GM23248 (cell line): ENCODE data around the gene MYO10. TPM values are rescaled to one million over a fixed set of nuclear protein-coding genes. Genes with fewer than 3 reads are reported as not detected.

Experiments
- DNase-seq: peaks from one replicate; pipeline ENCODE4 v3.0.0-alpha.2; 2015
- H2AFZ ChIP-seq: fragments of 200-600 bp; sonication (generic); 2 replicates; pipeline ENCODE4 v1.6.1; 2016; ENCODE audit warnings: antibody characterized with exemption
- H3F3A ChIP-seq: fragments of 200-600 bp; sonication (generic); 2 replicates; pipeline ENCODE4 v1.6.1; 2016; ENCODE audit warnings: mild to moderate bottlenecking, antibody characterized with exemption, mixed run types; ENCODE audit not compliant: insufficient read depth
- H3K27ac ChIP-seq: fragments of 200-600 bp; sonication (generic); 2 replicates; pipeline ENCODE4 v1.5.1; 2016; ENCODE audit warnings: mild to moderate bottlenecking
- H3K27me3 ChIP-seq: fragments of 200-600 bp; sonication (generic); replicated peaks from 2 replicates; pipeline ENCODE4 v1.6.1; 2016; ENCODE audit warnings: mild to moderate bottlenecking; ENCODE audit not compliant: insufficient read depth
- H3K36me3 ChIP-seq: fragments of 200-600 bp; sonication (generic); 2 replicates; pipeline ENCODE4 v1.6.1; 2016; ENCODE audit warnings: low read depth, mild to moderate bottlenecking
- H3K4me1 ChIP-seq: fragments of 200-600 bp; sonication (generic); 2 replicates; pipeline ENCODE4 v1.6.1; 2016; ENCODE audit warnings: mild to moderate bottlenecking; ENCODE audit not compliant: insufficient read depth
- H3K4me2 ChIP-seq: fragments of 200-600 bp; sonication (generic); one replicate; pipeline ENCODE4 v1.6.1; 2016; ENCODE audit warnings: mild to moderate bottlenecking; ENCODE audit not compliant: unreplicated experiment
- H3K4me3 ChIP-seq: fragments of 200-600 bp; sonication (generic); 2 replicates; pipeline ENCODE4 v1.5.1; 2016; ENCODE audit warnings: mild to moderate bottlenecking
- H3K79me2 ChIP-seq: fragments of 200-600 bp; sonication (generic); 2 replicates; pipeline ENCODE4 v1.6.1; 2016; ENCODE audit warnings: mild to moderate bottlenecking; ENCODE audit not compliant: insufficient read depth
- H3K9ac ChIP-seq: fragments of 200-600 bp; sonication (generic); 2 replicates; pipeline ENCODE4 v1.6.1; 2016; ENCODE audit warnings: mild to moderate bottlenecking
- H3K9me2 ChIP-seq: fragments of 200-600 bp; sonication (generic); 2 replicates; pipeline ENCODE4 v1.6.1; 2016; ENCODE audit warnings: mixed run types, mild to moderate bottlenecking, moderate library complexity; ENCODE audit not compliant: insufficient read depth
- H3K9me3 ChIP-seq: fragments of 200-600 bp; sonication (generic); one replicate; pipeline ENCODE4 v1.6.1; 2017; ENCODE audit warnings: low read depth
- H4K20me1 ChIP-seq: fragments of 200-600 bp; sonication (generic); 2 replicates; pipeline ENCODE4 v1.6.0; 2016; ENCODE audit not compliant: insufficient read depth
- EZH2 ChIP-seq: fragments of 200-600 bp; sonication (generic); IDR thresholded peaks from 2 replicates; pipeline ENCODE4 v1.6.1; 2018; ENCODE audit warnings: antibody characterized with exemption, mild to moderate bottlenecking; ENCODE audit not compliant: insufficient read depth, poor library complexity, severe bottlenecking
- EZH2phosphoT487 ChIP-seq: fragments of 200-600 bp; sonication (generic); IDR thresholded peaks from 2 replicates; pipeline ENCODE4 v1.6.1; 2018; ENCODE audit warnings: antibody characterized with exemption, moderate library complexity, mild to moderate bottlenecking, low read depth; ENCODE audit not compliant: insufficient read depth
- WGBS, 2 experiments: methylation state at CpG; one replicate each; pipeline ENCODE4 v1.1.6; 2015 to 2017; ENCODE audit warnings: low lambda C conversion rate in 2 of 2, low coverage in 1 of 2; ENCODE audit errors: missing lambda C conversion rate in 2 of 2; 5-methylcytosine and 5-hydroxymethylcytosine counted together
- in situ Hi-C: fragments of 300-500 bp; cut with MboI; formaldehyde crosslinking; loops from 2 replicates; pipeline ENCODE4 v1.15.0; 2020
- polyA plus RNA-seq: library from polyadenylated mRNA; unstranded; fragments of >200 nt; fragmentation: Nextera tagmentation; extraction: Ambion mirVana; gene quantifications from 2 replicates; pipeline ENCODE4 v1.2.1, GENCODE V29; 2016
- total RNA-seq: library from RNA; depleted of rRNA; stranded (reverse); fragments of >200 nt; shearing (Covaris generic); gene quantifications from 2 replicates; pipeline ENCODE4 v1.2.3, GENCODE V29; 2014

The MYO10 gene
- total and polyA plus RNA-seq, 2 experiments from 2014 or later = 43.2 to 47.0 TPM

DNA sequence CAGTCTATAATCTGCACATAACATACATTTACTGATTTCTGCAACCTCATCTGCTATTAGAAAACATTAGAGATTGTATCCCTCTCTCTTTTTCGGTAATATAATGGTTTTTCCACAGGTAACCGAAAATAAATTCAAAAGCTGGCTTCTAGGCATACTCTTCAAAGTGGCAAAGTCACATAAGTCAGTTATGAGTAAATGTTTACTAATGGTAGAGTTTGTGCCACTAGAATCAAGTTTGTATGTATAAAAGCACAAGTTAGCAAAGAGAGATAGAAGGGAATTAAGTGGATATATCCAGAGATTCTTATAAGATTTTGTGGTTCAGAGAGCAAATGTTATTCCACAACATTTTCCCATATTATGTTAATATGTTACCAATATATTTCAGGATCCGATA, 86.9 kb downstream of the MYO10 start:
- DNase-seq = no peak
- Histone ChIP-seq H3K9me3 (no peaks in the 10 kb centered on the region), H3F3A (peaks cover 51% of the 10 kb centered on the region), H3K9ac (no peak overlapping the region), H3K27me3 (no peaks in the 10 kb centered on the region), H3K36me3 (no peaks in the 10 kb centered on the region), H2AFZ (no peak overlapping the region), H3K79me2 (peaks cover 99% of the 10 kb centered on the region), H3K27ac (no peak overlapping the region), H3K9me2 (no peaks in the 10 kb centered on the region), H3K4me1 (peaks cover 2% of the 10 kb centered on the region; the same call in 1 of the 2 replicates), H3K4me2 (no peak overlapping the region), H3K4me3 (no peak overlapping the region), H4K20me1 (peaks cover 3% of the 10 kb centered on the region; the same call in 1 of the 2 replicates)
- in situ Hi-C loops = no loop called here
- WGBS, 2 experiments = 96 to 97% methylated on average over 3 of the region's 3 CpGs
- TF ChIP-seq EZH2 (no peak), EZH2phosphoT487 (no peak)

DNA sequence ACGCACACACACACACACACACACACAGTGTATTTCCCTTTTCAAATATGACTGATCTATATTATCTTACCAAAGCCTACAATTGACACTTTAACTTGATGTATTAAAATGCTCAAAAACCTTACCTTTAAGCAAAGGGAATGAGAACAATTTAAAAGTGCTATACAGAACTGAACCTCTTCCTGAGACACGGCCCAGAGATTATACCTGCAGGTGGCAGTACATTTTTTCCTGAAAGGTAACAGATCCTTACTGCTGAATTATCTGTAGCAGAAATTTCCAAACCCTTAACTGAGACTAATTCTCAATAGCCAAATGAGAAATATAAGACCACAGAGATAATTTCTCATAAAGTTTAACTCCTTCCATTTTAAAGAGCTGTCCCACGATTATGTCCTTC, 91.1 kb downstream of the MYO10 start:
- no peak overlapping the region for H3K4me2 ChIP-seq
- peaks cover 100% of the 10 kb centered on the region for H3K79me2 ChIP-seq
- peaks cover 52% of the 10 kb centered on the region for H3F3A ChIP-seq
- H3K27me3 ChIP-seq = no peaks in the 10 kb centered on the region
- no peaks in the 10 kb centered on the region for H3K9me2 ChIP-seq
- H2AFZ ChIP-seq = no peak overlapping the region
- H3K27ac ChIP-seq = no peak overlapping the region
- no peaks in the 10 kb centered on the region for H3K36me3 ChIP-seq
- H3K9me3 ChIP-seq = no peaks in the 10 kb centered on the region
- TF ChIP-seq EZH2 (no peak), EZH2phosphoT487 (no peak)
- H3K9ac ChIP-seq = no peak overlapping the region
- no peak overlapping the region for H3K4me3 ChIP-seq
- peaks cover 8% of the 10 kb centered on the region; the same call in 1 of the 2 replicates for H3K4me1 ChIP-seq
- WGBS, 2 experiments = 95 to 98% methylated on average over 3 of the region's 3 CpGs
- DNase-seq = no peak
- in situ Hi-C loops = no loop called here
- no peaks in the 10 kb centered on the region; the same call in 1 of the 2 replicates for H4K20me1 ChIP-seq

GRCh38 chr5:16842896-16843295, 93.2 kb downstream of the MYO10 start:
- Histone ChIP-seq H4K20me1 (no peaks in the 10 kb centered on the region), H3F3A (peaks cover 40% of the 10 kb centered on the region), H3K36me3 (no peaks in the 10 kb centered on the region), H3K4me1 (peaks cover 8% of the 10 kb centered on the region; the same call in 1 of the 2 replicates), H3K9me2 (no peaks in the 10 kb centered on the region), H2AFZ (no peak overlapping the region), H3K27me3 (no peaks in the 10 kb centered on the region), H3K27ac (no peak overlapping the region), H3K9me3 (no peaks in the 10 kb centered on the region), H3K79me2 (peaks cover 100% of the 10 kb centered on the region), H3K4me3 (no peak overlapping the region), H3K9ac (no peak overlapping the region), H3K4me2 (no peak overlapping the region)
- WGBS, 2 experiments = 68 to 73% methylated on average over 8 of the region's 8 CpGs
- no peak for DNase-seq
- no peak for TF ChIP-seq EZH2phosphoT487
- TF ChIP-seq EZH2 = no peak
- in situ Hi-C loops = no loop called here

GRCh38 chr5:16841416-16841815, 94.7 kb downstream of the MYO10 start:
- DNase-seq = peak; percentile 30
- Histone ChIP-seq H3K27me3 (no peaks in the 10 kb centered on the region), H3K27ac (peak overlapping the region; percentile 11; the same call in 1 of the 2 replicates), H4K20me1 (no peaks in the 10 kb centered on the region; the same call in 1 of the 2 replicates), H3K4me2 (no peak overlapping the region), H3K9me3 (no peaks in the 10 kb centered on the region), H3K4me1 (peaks cover 8% of the 10 kb centered on the region; the same call in 1 of the 2 replicates), H3K36me3 (no peaks in the 10 kb centered on the region), H3F3A (peaks cover 37% of the 10 kb centered on the region), H2AFZ (peak overlapping the region; percentile 43), H3K4me3 (no peak overlapping the region), H3K9ac (0 out of 2 replicates have a peak overlapping the region, but pooled peaks have one; percentile 6), H3K79me2 (peaks cover 100% of the 10 kb centered on the region), H3K9me2 (no peaks in the 10 kb centered on the region)
- TF ChIP-seq EZH2phosphoT487 = no peak
- no peak for TF ChIP-seq EZH2
- in situ Hi-C loops = no loop called here
- WGBS, 2 experiments = 21 to 27% methylated on average over 7 of the region's 7 CpGs

DNA sequence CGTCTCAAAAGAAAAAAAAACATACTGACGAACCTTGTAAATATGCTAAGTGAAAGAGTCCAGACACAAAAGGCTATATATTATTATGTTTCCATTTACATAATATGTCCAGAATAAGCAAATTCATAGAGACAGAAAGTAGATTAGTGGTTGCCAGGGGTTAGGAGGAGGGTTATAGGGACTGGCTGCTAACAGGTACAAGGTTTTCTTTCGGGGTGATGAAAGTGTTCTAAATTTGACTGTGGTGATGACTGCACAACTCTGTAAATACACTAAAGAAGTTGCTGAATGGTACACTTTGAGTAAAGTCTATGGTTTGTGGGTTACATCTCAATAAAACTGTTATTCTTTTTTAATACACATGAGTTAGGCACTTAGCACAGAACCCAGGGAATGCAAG, 98.8 kb downstream of the MYO10 start:
- H3K27me3 ChIP-seq = no peaks in the 10 kb centered on the region
- H3K9me3 ChIP-seq = no peaks in the 10 kb centered on the region
- H2AFZ ChIP-seq = no peak overlapping the region
- DNase-seq = no peak
- H3K27ac ChIP-seq = no peak overlapping the region
- H3F3A ChIP-seq = peaks cover 27% of the 10 kb centered on the region
- peaks cover 100% of the 10 kb centered on the region for H3K79me2 ChIP-seq
- WGBS, 2 experiments = 94 to 96% methylated on average over 3 of the region's 3 CpGs
- no peaks in the 10 kb centered on the region for H3K9me2 ChIP-seq
- peaks cover 8% of the 10 kb centered on the region; the same call in 1 of the 2 replicates for H3K4me1 ChIP-seq
- no peaks in the 10 kb centered on the region; the same call in 1 of the 2 replicates for H4K20me1 ChIP-seq
- H3K4me2 ChIP-seq = no peak overlapping the region
- H3K36me3 ChIP-seq = no peaks in the 10 kb centered on the region; the same call in 1 of the 2 replicates
- no peak overlapping the region for H3K4me3 ChIP-seq
- in situ Hi-C loops = no loop called here
- TF ChIP-seq EZH2phosphoT487 (no peak), EZH2 (no peak)
- H3K9ac ChIP-seq = no peak overlapping the region
